GM19467 (cell line): ENCODE data around the gene EVX2.

Experiments used
- ATAC-seq: cut with Tn5 transposase; IDR thresholded peaks from one replicate; pipeline ENCODE4 v1.9.1; 2021; ENCODE audit warnings: mild to moderate bottlenecking, moderate library complexity; ENCODE audit not compliant: unreplicated experiment

Gene EVX2

GRCh38 chr2:176109192-176109901, 25.6 kb upstream of the EVX2 start:
- no peak for ATAC-seq

DNA sequence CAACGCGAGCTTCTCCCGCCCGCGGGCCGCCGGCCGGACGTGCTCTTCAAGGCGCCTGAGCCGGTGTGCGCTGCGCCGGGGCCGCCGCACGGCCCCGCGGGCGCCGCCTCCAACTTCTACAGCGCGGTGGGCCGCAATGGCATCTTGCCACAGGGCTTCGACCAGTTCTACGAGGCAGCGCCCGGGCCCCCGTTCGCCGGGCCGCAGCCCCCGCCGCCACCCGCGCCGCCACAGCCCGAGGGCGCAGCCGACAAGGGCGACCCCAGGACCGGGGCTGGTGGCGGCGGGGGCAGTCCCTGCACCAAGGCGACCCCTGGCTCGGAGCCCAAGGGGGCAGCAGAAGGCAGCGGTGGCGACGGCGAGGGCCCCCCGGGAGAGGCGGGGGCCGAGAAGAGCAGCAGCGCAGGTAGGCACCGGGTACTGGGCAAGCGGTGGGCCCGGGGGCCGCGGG, 24.0 kb upstream of the EVX2 start:
- no peak for ATAC-seq

GRCh38 chr2:176106581-176107539, 23.1 kb upstream of the EVX2 start, which contains the start of gene HOXD11:
Gene HOXD11 (plus strand): TSS chr2:176107280. CDS start chr2:176107356, 76 bp downstream.
- ATAC-seq = no peak

- ATAC-seq = no peak
Observed at GRCh38 chr2:176105730-176106580, 22.2 kb upstream of the EVX2 start.

DNA sequence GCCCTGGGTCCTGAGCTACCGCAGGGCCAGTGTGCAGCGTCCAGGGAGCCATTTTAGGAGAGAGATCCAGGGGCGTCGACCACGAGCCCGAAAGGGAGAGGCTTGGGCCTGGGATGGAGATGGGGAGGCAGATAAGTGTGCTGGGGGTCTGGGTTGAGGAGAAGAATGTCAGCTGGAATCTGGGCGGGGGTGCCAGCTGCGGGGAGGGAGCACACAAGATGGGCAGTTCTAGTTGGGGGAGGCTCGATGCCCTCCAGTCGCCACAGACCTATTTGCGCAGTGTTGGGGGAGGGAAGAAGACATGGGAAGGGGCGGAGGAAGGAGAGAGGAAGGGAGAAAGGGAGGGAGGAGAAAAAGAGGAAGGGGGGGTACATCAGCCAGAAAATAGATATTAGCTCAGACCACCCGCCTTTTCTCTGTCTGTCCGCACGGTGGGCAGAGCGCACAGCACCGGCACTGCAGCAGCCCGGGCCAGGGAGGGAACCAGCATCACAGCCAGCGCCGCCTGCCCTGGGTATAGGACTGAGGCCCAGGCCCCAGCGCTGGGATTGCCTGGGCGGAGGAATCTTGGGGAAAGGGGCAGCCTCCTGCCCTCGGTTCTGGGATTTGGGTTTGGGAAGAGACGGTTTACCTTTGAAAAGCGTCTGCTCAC, 21.4 kb upstream of the EVX2 start:
- ATAC-seq = no peak

DNA sequence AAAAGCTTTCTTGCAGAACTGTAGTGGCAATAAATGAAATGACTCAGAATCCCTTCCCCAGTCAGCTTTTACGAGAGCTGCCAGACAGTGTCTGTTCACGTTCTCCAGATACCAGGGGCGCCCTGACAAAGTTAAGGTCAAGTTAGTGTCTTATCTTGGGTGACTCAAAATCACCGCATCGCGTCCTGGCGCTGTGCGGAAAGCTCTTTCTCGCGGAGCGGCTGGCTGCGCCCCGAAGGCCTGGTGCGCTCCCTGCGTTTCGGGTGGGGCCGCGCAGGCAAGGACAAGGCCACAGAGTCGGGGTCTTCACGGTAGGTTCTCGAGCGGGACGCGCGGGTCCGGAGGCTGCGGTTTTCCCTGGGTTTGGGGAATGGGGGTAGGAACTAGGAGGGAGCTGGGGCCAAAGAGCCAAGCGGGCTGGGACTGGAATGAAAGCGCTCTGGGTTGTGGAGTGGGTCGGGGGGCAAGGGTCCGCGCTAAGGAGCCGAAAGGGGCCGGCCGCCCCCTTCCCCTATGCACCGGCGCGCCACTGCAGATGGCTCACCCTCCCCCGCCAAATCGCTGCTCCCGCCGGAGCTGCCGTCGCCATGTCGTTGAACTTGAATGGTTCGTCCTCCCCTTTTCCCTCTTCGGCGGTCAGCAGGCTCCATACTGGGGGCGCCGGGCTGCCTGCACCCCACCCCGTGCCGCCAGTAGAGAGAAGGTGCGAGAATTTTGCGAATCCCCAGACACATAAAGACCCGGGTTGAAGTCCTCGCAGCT, 20.7 kb upstream of the EVX2 start:
- no peak for ATAC-seq

DNA sequence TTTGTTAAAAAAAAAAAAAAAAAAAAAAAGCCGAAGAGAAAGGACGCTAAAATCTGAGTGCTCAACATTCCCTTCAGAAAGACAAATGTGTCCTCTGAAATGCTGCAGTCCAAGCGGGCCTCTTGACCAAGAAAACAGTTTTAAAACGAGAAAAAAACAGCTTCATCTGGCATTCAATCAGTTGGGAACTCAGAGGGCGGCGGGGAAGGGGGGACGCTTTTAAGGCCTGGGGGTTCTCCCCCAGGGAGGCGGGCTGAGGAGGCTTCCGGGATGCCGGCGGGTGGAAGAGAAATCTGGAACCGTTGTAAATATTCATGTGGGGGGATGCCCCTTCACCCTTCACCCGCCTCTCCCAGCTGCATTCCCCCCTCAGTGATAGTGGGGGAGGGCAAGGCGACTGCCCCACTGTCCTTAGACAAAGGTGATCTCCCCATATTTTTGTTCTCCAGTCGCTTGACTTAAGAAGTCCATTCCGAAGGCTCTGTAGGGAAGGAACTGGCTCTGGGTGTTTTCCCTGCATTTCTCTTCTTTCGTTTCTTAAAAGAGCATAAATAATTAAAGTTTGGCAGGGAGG, 20.1 kb upstream of the EVX2 start:
- ATAC-seq = no peak

DNA sequence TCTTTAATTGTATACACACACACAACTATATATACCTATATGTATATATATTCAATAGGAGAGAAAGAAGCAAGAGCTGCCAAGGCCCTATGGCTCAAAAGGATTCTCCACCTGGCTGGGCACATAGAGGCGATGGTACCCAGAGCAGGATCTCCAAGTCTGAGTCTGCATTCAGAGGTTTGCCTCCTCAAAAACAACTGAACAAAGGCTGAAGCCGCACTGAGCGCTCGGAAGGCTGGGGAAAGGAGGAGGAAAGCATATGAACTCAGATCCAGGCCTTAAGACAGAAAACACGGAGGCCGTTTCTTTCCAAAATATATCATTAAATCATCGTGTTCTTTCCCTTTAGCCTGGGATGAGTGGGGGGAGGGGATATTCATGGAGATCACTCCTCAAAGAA, 19.4 kb upstream of the EVX2 start:
- ATAC-seq = no peak

GRCh38 chr2:176102309-176102866, 18.6 kb upstream of the EVX2 start:
- ATAC-seq = no peak

DNA sequence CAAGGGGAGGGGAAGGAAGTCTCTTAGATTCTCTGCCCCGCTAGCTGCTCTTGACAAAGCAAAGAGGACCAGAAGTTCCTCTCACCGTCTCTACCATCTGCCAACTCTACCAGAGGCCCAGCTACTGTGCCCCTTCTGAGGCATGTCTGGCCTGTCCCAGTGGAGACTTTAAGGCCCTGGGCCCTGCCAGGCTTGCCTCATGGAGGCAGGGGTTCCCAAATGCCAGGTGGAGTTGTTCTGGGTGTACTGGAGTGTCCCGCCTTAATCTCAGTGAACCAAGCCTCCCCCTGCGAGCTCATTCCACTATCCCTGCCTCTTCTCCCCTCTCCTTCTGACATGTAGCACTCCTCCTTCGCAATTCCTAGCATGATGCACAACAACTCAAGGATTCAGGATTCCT, 18.1 kb upstream of the EVX2 start:
- no peak for ATAC-seq

DNA sequence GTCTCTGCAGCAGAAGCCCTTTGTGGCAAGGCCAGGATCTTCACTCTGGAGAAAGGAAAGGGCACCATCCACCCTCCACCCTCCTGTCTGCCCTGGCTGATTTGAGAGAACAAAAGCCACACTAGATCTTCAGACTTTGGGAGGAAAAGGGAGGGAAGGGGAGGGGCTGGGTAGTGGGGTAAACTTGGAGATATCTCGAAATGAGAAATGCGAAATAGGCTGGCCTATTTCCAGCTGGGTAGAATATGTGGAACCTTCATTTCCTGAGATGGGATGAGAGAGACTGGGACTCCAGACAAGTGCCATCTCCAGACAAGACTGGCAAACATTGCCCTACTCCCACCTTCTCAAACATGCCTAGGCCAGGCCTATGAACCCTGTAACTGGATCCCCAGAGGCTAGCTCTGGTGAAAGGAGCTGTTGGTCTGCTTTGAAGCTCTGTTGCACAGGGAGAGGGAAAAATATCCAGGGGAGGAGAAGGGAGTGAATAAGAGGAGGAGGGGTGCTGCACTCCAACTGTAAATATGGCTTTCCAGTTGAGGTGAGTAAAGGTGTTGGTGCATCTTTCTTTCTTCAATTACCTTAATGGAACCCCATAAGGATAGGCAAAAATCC, 17.6 kb upstream of the EVX2 start:
- no peak for ATAC-seq

DNA sequence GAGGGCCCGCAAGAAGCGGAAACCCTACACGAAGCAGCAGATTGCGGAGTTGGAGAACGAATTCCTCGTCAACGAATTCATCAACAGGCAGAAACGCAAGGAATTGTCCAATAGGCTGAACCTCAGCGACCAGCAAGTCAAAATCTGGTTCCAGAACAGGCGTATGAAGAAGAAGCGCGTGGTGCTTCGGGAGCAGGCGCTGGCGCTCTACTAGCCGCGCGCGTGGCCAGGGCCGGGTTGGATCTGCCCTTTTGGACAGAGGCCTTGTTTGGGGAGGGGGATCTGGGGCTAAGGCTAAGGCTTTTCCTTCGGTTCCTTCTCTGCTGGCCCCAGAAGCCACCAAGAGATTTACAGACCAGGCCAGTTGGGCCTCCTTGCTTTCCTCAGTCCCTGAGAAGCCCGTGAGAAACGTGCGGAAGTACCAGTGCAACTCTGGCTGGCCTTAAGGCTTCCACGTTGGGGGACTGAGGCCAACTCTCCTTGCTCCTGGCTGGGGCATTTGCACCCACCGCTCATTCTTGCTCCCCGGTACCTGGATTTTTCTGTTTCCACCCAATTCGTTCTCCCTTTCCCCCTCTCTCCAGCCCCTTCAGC, 16.9 kb upstream of the EVX2 start:
- no peak for ATAC-seq

GRCh38 chr2:176099728-176100546, 16.2 kb upstream of the EVX2 start, which contains the start of gene HOXD12:
Gene HOXD12 (plus strand): TSS chr2:176099795. CDS start chr2:176099802, 7 bp downstream.
- no peak for ATAC-seq

DNA sequence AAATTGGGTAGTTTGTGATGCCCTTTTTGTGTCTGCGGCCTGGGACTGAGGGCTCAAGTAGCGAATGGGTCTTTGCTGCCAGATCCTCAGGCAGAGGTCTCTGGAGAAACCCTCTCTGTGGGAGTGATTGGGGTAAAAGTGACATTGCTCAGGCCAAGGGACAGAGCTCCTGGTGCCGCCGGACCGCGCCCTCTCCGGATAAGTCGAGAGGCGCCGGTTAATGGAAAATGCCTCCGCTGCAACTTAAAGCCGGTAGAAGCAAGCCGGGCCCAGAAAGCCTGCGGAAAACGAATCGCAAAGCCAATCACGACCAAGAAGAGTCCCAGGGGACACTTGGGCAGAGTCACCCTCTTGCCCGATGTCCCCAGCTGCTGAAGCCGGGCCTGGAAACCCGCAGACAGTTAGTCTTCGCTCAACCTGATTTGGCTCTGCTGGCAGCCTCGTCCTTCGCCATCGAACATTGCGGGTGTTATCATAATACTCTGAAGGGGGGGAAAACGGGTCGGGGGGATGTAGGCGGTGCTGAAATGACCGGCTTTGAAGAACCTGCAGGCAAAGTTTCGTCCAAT, 15.5 kb upstream of the EVX2 start:
- ATAC-seq = no peak

DNA sequence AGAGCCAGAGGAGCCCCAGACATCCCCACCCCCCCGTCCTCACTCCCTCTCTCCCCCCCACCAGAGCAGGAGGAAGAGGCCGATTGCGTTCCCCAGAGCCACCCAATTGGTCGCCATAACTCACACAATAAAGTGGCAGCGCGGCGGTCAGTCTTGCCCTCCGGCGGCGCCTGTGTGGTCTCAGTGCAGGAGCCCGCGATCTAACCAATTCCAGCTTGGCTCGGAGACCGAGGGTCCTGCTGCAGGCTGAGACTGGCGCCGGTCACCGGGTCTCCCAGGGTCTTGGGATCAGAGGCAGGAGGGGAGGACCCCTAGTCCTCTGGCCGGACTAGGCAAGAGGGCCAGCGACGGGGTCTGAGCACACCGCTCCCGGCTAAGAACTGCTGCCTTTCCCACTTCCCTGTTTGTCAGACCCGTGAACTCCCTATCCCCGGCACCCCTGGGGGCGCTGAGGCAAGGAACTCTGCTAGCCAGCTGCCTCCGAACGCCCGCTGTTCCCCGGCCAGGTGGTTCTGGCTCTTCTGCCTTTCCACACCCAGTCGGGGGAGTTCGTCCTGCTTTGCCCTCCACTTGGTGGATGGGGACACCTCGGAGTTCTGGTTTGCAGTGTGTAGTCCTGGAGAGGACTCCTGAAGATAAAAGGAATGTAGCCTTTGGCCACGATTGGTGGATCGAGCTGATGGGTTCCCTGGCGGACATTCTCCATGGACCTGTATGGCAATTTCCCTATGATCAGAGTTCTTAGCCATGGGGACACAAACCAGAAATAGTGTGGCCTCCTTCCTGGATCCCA, 14.8 kb upstream of the EVX2 start:
- no peak for ATAC-seq

- no peak for ATAC-seq
Observed at GRCh38 chr2:176097820-176098365, 14.1 kb upstream of the EVX2 start.
